GM23338 (cell line): Measurements from ENCODE around the gene ACVR1C.

Experiments used
- CTCF ChIP-seq, 2 experiments: fragments of 200-600 bp in 1 of 2; sonication (generic) in 1 of 2; conservative IDR thresholded peaks; 2 replicates each; pipeline versions ENCODE4 v1.5.1 to v1.6.1; 2016 to 2017; ENCODE audit warnings: antibody characterized with exemption in 2 of 2, low read depth in 2 of 2, mild to moderate bottlenecking in 2 of 2, moderate library complexity in 1 of 2
- ETS1 ChIP-seq: IDR thresholded peaks from 2 replicates; pipeline ENCODE4 v1.6.1; 2016; ENCODE audit warnings: antibody characterized with exemption
- EZH2 ChIP-seq: fragments of 200-600 bp; sonication (generic); IDR thresholded peaks from one replicate; pipeline ENCODE4 v1.8.0; 2017; ENCODE audit warnings: antibody characterized with exemption, mild to moderate bottlenecking, low read depth; ENCODE audit not compliant: unreplicated experiment
- EZH2phosphoT487 ChIP-seq: fragments of 200-600 bp; sonication (generic); IDR thresholded peaks from one replicate; pipeline ENCODE4 v1.8.1; 2018; ENCODE audit warnings: antibody characterized with exemption; ENCODE audit not compliant: unreplicated experiment
- POLR2AphosphoS5 ChIP-seq: IDR thresholded peaks from 2 replicates; pipeline ENCODE4 v1.6.1; 2016; ENCODE audit warnings: antibody characterized with exemption, low read depth
- REST ChIP-seq: IDR thresholded peaks from one replicate; pipeline ENCODE4 v1.6.1; 2018; ENCODE audit warnings: antibody characterized with exemption; ENCODE audit not compliant: unreplicated experiment

GRCh38 chr2:157628477-157629415 is at the start of gene ACVR1C:
- TF ChIP-seq CTCF (conservative IDR thresholded peaks at IDR 0.05; ENCODE audit: low read depth in 2 of 2) (peak; percentile 83 to 86), EZH2 (no peak), POLR2AphosphoS5 (no peak), REST (peak; percentile 45), EZH2phosphoT487 (no peak), ETS1 (no peak)
